Measurements from ENCODE around the gene PATJ.
"Not testable (repeated sequence)": the region's sequence is repeated elsewhere in the genome, so short reads cannot be mapped to it uniquely, and the experiment has no call there.

The PATJ gene

DNA sequence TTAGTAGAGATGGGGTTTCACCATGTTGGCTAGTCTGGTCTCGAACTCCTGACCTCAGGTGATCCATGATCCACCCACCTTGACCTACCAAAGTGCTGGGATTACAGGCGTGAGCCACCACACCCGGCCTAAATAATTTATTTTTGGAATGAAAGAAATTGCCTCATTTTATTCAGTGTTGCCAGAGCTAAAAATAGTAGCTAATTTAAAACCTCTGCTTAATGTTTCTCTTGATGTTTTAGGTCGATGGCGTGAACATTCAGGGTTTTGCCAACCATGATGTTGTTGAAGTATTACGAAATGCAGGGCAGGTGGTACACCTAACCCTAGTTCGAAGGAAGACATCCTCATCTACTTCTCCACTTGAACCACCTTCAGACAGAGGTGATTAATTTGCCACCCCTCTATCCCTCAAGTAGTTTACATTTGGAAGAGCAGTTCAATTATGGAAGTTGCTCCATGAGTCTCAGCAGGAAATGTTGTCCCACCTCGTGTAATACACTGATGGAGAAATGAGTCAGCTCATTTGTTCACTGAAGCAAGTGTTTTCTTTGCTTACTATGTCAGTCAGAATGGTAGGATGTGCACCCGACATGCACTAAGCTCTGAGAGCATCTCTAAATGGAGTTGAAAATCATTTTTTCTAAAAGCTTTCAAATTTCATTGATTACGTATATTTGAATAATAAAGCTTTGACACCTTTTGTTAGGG, 54.9 kb downstream of the PATJ start:
- H3K23ac ChIP-seq (ENCODE audit: low read length in 2 of 2) = no peak overlapping the region

DNA sequence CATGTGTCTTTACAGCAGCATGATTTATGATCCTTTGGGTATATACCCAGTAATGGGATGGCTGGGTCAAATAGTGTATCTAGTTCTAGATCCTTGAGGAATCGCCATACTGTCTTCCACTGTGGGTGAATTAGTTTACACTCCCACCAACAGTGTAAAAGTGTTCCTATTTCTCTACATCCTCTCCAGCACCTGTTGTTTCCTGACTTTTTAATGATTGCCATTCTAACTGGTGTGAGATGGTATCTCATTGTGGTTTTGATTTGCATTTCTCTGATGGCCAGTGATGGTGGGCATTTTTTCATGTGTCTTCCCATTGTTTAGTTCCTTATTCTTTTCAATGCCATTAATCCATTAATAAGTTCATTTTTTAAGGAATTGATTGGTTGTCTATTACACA, 58.8 kb downstream of the PATJ start:
- not testable (repeated sequence) for H3K27ac ChIP-seq (ENCODE audit: low read length, poor library complexity, severe bottlenecking); H2BK5ac ChIP-seq (ENCODE audit: low read depth, low read length, poor library complexity, severe bottlenecking); H3K4me3 ChIP-seq (ENCODE audit: insufficient read depth in 1 of 2, low read depth in 1 of 2, low read length in 2 of 2); H3K79me1 ChIP-seq (replicated peaks; ENCODE audit: low read length, poor library complexity, severe bottlenecking); H3K4me1 ChIP-seq (ENCODE audit: control insufficient read depth, insufficient read depth, low read depth, low read length); H2BK12ac ChIP-seq (ENCODE audit: low read length in 2 of 2); H4K91ac ChIP-seq (ENCODE audit: low read length); H4K8ac ChIP-seq (ENCODE audit: low read length); H3K14ac ChIP-seq (ENCODE audit: low read length in 2 of 2); H2AFZ ChIP-seq (ENCODE audit: low read depth, low read length); H2AK5ac ChIP-seq (ENCODE audit: low read length, severe bottlenecking); H3K9ac ChIP-seq (ENCODE audit: low read length); H2BK120ac ChIP-seq (ENCODE audit: low read depth, low read length); H3K23ac ChIP-seq (ENCODE audit: low read length in 2 of 2); H3K18ac ChIP-seq (ENCODE audit: low read depth in 1 of 2, low read length in 2 of 2); H3K9me3 ChIP-seq (ENCODE audit: control insufficient read depth, low read length); DNase-seq; H3K4me2 ChIP-seq (ENCODE audit: low read length, poor library complexity, severe bottlenecking); H3K27me3 ChIP-seq (ENCODE audit: control insufficient read depth in 1 of 2, insufficient read depth in 1 of 2, low read length in 2 of 2); H2BK15ac ChIP-seq (ENCODE audit: low read depth, poor library complexity, severe bottlenecking); H3K4ac ChIP-seq (ENCODE audit: low read depth in 1 of 2, low read length in 2 of 2)
- H3K36me3 ChIP-seq (ENCODE audit: control insufficient read depth in 1 of 2, insufficient read depth in 2 of 2, low read depth in 1 of 2, low read length in 2 of 2) = peaks cover 0 to 12% of the 10 kb centered on the region in 2 experiments
- WGBS = no CpG with 5 or more reads among the region's 1 CpG

More for the DNA sequence above, 54.9 kb downstream of the PATJ start:
- Histone ChIP-seq H2AFZ (ENCODE audit: low read depth, low read length) (no peak overlapping the region), H3K14ac (ENCODE audit: low read length in 2 of 2) (no peak overlapping the region), H2AK5ac (ENCODE audit: low read length, severe bottlenecking) (no peak overlapping the region), H3K4ac (ENCODE audit: low read depth in 1 of 2, low read length in 2 of 2) (no peak overlapping the region), H3K27me3 (ENCODE audit: control insufficient read depth in 1 of 2, insufficient read depth in 1 of 2, low read length in 2 of 2) (no peaks in the 10 kb centered on the region), H3K36me3 (ENCODE audit: control insufficient read depth in 1 of 2, insufficient read depth in 2 of 2, low read depth in 1 of 2, low read length in 2 of 2) (peaks cover 0 to 12% of the 10 kb centered on the region in 2 experiments), H3K27ac (ENCODE audit: low read length, poor library complexity, severe bottlenecking) (no peak overlapping the region), H3K4me1 (ENCODE audit: control insufficient read depth, insufficient read depth, low read depth, low read length) (no peaks in the 10 kb centered on the region), H2BK15ac (ENCODE audit: low read depth, poor library complexity, severe bottlenecking) (no peak overlapping the region), H4K91ac (ENCODE audit: low read length) (no peak overlapping the region), H3K9me3 (ENCODE audit: control insufficient read depth, low read length) (no peaks in the 10 kb centered on the region), H2BK120ac (ENCODE audit: low read depth, low read length) (no peak overlapping the region), H4K8ac (ENCODE audit: low read length) (no peak overlapping the region), H3K79me1 (replicated peaks; ENCODE audit: low read length, poor library complexity, severe bottlenecking) (no peaks in the 10 kb centered on the region), H3K9ac (ENCODE audit: low read length) (no peak overlapping the region), H2BK5ac (ENCODE audit: low read depth, low read length, poor library complexity, severe bottlenecking) (no peak overlapping the region), H3K4me3 (ENCODE audit: insufficient read depth in 1 of 2, low read depth in 1 of 2, low read length in 2 of 2) (no peak overlapping the region), H2BK12ac (ENCODE audit: low read length in 2 of 2) (no peak overlapping the region), H3K4me2 (ENCODE audit: low read length, poor library complexity, severe bottlenecking) (no peak overlapping the region), H3K18ac (ENCODE audit: low read depth in 1 of 2, low read length in 2 of 2) (no peak overlapping the region)
- no peak for DNase-seq
- 91% methylated on average over 4 of the region's 10 CpGs for whole genome bisulfite sequencing

DNA sequence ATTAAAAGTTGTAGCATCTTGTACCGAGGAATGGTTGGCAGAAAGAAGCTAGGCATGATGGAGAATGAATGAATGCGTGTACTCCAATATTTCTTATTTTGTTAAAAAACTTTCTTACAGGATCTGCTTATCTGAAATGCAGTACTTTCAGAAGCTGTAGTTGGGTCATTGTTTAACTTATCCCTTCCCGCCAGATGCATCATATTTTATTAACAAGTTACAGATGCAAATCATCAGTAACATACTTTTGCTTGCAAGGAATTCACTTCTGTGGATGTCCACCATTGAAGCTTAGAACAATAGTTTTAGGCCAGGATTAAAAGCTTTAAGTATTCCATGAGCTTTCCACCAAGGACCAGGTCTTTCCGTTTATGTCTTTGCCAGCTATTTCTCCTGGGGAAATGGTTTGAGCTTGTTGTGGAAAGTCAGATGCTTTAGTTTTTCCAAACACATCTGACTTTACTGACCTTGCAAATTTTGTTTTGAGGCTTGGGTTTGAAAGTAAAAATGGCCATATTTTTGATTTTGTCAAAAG, 65.4 kb downstream of the PATJ start:
- no peak overlapping the region for H4K91ac ChIP-seq (ENCODE audit: low read length)
- H3K27ac ChIP-seq (ENCODE audit: low read length, poor library complexity, severe bottlenecking) = no peak overlapping the region
- H4K8ac ChIP-seq (ENCODE audit: low read length) = no peak overlapping the region
- no peaks in the 10 kb centered on the region for H3K9me3 ChIP-seq (ENCODE audit: control insufficient read depth, low read length)
- H2AFZ ChIP-seq (ENCODE audit: low read depth, low read length) = no peak overlapping the region
- H2BK120ac ChIP-seq (ENCODE audit: low read depth, low read length) = no peak overlapping the region
- no peak overlapping the region for H2BK12ac ChIP-seq (ENCODE audit: low read length in 2 of 2)
- no peak overlapping the region for H3K14ac ChIP-seq (ENCODE audit: low read length in 2 of 2)
- no peak overlapping the region for H2BK5ac ChIP-seq (ENCODE audit: low read depth, low read length, poor library complexity, severe bottlenecking)
- H3K27me3 ChIP-seq (ENCODE audit: control insufficient read depth in 1 of 2, insufficient read depth in 1 of 2, low read length in 2 of 2) = no peaks in the 10 kb centered on the region
- no peak overlapping the region for H3K9ac ChIP-seq (ENCODE audit: low read length)
- no peaks in the 10 kb centered on the region for H3K36me3 ChIP-seq (ENCODE audit: control insufficient read depth in 1 of 2, insufficient read depth in 2 of 2, low read depth in 1 of 2, low read length in 2 of 2)
- no peak overlapping the region for H2AK5ac ChIP-seq (ENCODE audit: low read length, severe bottlenecking)
- H3K4me2 ChIP-seq (ENCODE audit: low read length, poor library complexity, severe bottlenecking) = no peak overlapping the region
- H3K4ac ChIP-seq (ENCODE audit: low read depth in 1 of 2, low read length in 2 of 2) = no peak overlapping the region
- H3K23ac ChIP-seq (ENCODE audit: low read length in 2 of 2) = no peak overlapping the region
- no peaks in the 10 kb centered on the region for H3K79me1 ChIP-seq (replicated peaks; ENCODE audit: low read length, poor library complexity, severe bottlenecking)
- no peaks in the 10 kb centered on the region for H3K4me1 ChIP-seq (ENCODE audit: control insufficient read depth, insufficient read depth, low read depth, low read length)
- WGBS = 85% methylated on average over 3 of the region's 4 CpGs
- H2BK15ac ChIP-seq (ENCODE audit: low read depth, poor library complexity, severe bottlenecking) = no peak overlapping the region
- no peak for DNase-seq
- H3K18ac ChIP-seq (ENCODE audit: low read depth in 1 of 2, low read length in 2 of 2) = no peak overlapping the region
- H3K4me3 ChIP-seq (ENCODE audit: insufficient read depth in 1 of 2, low read depth in 1 of 2, low read length in 2 of 2) = no peak overlapping the region

DNA sequence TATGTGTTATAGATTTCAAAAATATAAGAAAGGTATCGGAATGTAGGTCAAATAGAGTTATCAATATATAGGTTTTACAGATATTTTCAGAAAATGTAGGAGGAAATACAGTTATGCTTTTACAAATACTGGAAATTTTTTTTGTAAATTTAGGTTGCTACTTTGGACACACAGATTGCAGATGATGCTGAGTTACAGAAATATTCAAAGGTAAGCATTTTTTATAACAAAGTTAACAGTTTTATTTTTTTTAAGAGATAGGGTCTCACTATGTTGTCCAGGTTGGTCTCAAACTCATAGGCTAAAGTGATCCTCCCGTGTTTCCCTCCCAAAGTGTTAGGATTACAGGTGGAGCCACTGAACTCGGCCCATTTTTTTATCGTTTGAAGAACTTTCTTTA, 66.0 kb downstream of the PATJ start:
- Histone ChIP-seq H3K79me1 (replicated peaks; ENCODE audit: low read length, poor library complexity, severe bottlenecking) (no peaks in the 10 kb centered on the region), H2AFZ (ENCODE audit: low read depth, low read length) (no peak overlapping the region), H3K4me1 (ENCODE audit: control insufficient read depth, insufficient read depth, low read depth, low read length) (no peaks in the 10 kb centered on the region), H3K9me3 (ENCODE audit: control insufficient read depth, low read length) (no peaks in the 10 kb centered on the region), H3K14ac (ENCODE audit: low read length in 2 of 2) (no peak overlapping the region), H3K4ac (ENCODE audit: low read depth in 1 of 2, low read length in 2 of 2) (no peak overlapping the region), H3K9ac (ENCODE audit: low read length) (no peak overlapping the region), H3K27ac (ENCODE audit: low read length, poor library complexity, severe bottlenecking) (no peak overlapping the region), H3K4me2 (ENCODE audit: low read length, poor library complexity, severe bottlenecking) (no peak overlapping the region), H2BK120ac (ENCODE audit: low read depth, low read length) (no peak overlapping the region), H3K36me3 (ENCODE audit: control insufficient read depth in 1 of 2, insufficient read depth in 2 of 2, low read depth in 1 of 2, low read length in 2 of 2) (no peaks in the 10 kb centered on the region), H3K23ac (ENCODE audit: low read length in 2 of 2) (no peak overlapping the region), H4K91ac (ENCODE audit: low read length) (no peak overlapping the region), H2BK5ac (ENCODE audit: low read depth, low read length, poor library complexity, severe bottlenecking) (no peak overlapping the region), H3K18ac (ENCODE audit: low read depth in 1 of 2, low read length in 2 of 2) (no peak overlapping the region), H4K8ac (ENCODE audit: low read length) (no peak overlapping the region), H2BK15ac (ENCODE audit: low read depth, poor library complexity, severe bottlenecking) (no peak overlapping the region), H3K4me3 (ENCODE audit: insufficient read depth in 1 of 2, low read depth in 1 of 2, low read length in 2 of 2) (no peak overlapping the region), H3K27me3 (ENCODE audit: control insufficient read depth in 1 of 2, insufficient read depth in 1 of 2, low read length in 2 of 2) (no peaks in the 10 kb centered on the region), H2AK5ac (ENCODE audit: low read length, severe bottlenecking) (no peak overlapping the region), H2BK12ac (ENCODE audit: low read length in 2 of 2) (no peak overlapping the region)
- WGBS = 93% methylated on average over 3 of the region's 4 CpGs
- DNase-seq = no peak

Measured in mesenchymal stem cell (in vitro differentiated cells and primary cell).